Mesendoderm (in vitro differentiated cells): ENCODE data around the gene SLC8A3.

Source experiments
- DNase-seq: peaks from one replicate; pipeline ENCODE4 v3.0.0; 2013
- H2AK5ac ChIP-seq: 2 replicates; pipeline ENCODE4 v1.6.1; 2013; ENCODE audit warnings: low read length, inconsistent platforms
- H2BK120ac ChIP-seq: 2 replicates; pipeline ENCODE4 v1.6.1; 2013; ENCODE audit warnings: low read depth, mild to moderate bottlenecking, low read length, moderate library complexity, mixed read lengths
- H2BK15ac ChIP-seq: replicated peaks from 2 replicates; pipeline ENCODE4 v1.6.1; 2013; ENCODE audit warnings: low read depth, mild to moderate bottlenecking, moderate library complexity
- H2BK5ac ChIP-seq: 2 replicates; pipeline ENCODE4 v1.6.1; 2013; ENCODE audit warnings: low read length, inconsistent platforms
- H3K18ac ChIP-seq: 2 replicates; pipeline ENCODE4 v1.6.1; 2013; ENCODE audit warnings: mild to moderate bottlenecking, low read length, mixed read lengths
- H3K23ac ChIP-seq: one replicate; pipeline ENCODE4 v1.6.1; 2013; ENCODE audit warnings: low read length
- H3K27ac ChIP-seq: 2 replicates; pipeline ENCODE4 v1.5.1; 2013; ENCODE audit warnings: low read depth, mild to moderate bottlenecking, inconsistent platforms, low read length, moderate library complexity
- H3K27me3 ChIP-seq: 2 replicates; pipeline ENCODE4 v1.6.1; 2013; ENCODE audit warnings: low read length, control low read depth, mild to moderate bottlenecking, inconsistent platforms; ENCODE audit not compliant: insufficient read depth, poor library complexity
- H3K36me3 ChIP-seq: 2 replicates; pipeline ENCODE4 v1.6.1; 2013; ENCODE audit warnings: low read length, inconsistent platforms; ENCODE audit not compliant: control insufficient read depth, insufficient read depth
- H3K4ac ChIP-seq: one replicate; pipeline ENCODE4 v1.6.1; 2013; ENCODE audit warnings: low read depth, mild to moderate bottlenecking, low read length, moderate library complexity
- H3K4me1 ChIP-seq: 2 replicates; pipeline ENCODE4 v1.6.1; 2013; ENCODE audit warnings: low read depth, low read length, inconsistent platforms; ENCODE audit not compliant: control insufficient read depth
- H3K4me2 ChIP-seq: 2 replicates; pipeline ENCODE4 v1.6.1; 2013; ENCODE audit warnings: low read length
- H3K4me3 ChIP-seq: 2 replicates; pipeline ENCODE4 v1.5.1; 2013; ENCODE audit warnings: mild to moderate bottlenecking, low read length
- H3K56ac ChIP-seq: one replicate; pipeline ENCODE4 v1.6.1; 2013; ENCODE audit warnings: low read length
- H3K79me1 ChIP-seq: 2 replicates; pipeline ENCODE4 v1.6.1; 2013; ENCODE audit warnings: low read length, inconsistent platforms
- H3K79me2 ChIP-seq: 2 replicates; pipeline ENCODE4 v1.6.1; 2013; ENCODE audit warnings: mild to moderate bottlenecking, low read length; ENCODE audit not compliant: control insufficient read depth, insufficient read depth
- H3K9ac ChIP-seq: 2 replicates; pipeline ENCODE4 v1.6.1; 2013; ENCODE audit warnings: low read length, inconsistent platforms
- H4K5ac ChIP-seq: one replicate; pipeline ENCODE4 v1.6.1; 2013; ENCODE audit warnings: low read length
- H4K8ac ChIP-seq: one replicate; pipeline ENCODE4 v1.6.1; 2013; ENCODE audit warnings: low read depth, mild to moderate bottlenecking, control low read depth, low read length, moderate library complexity
- WGBS: extraction: QIAGEN DNeasy Blood & Tissue Kit; methylation state at CpG from one replicate; pipeline ENCODE4 v1.1.7; 2013; ENCODE audit warnings: low lambda C conversion rate, missing lambda C conversion rate; ENCODE audit not compliant: insufficient coverage; ENCODE audit errors: extremely low coverage; 5-methylcytosine and 5-hydroxymethylcytosine counted together

The SLC8A3 gene

GRCh38 chr14:70193396-70193795 is 4.6 kb upstream of the SLC8A3 start:
- Histone ChIP-seq H3K27me3 (no peaks in the 10 kb centered on the region), H3K4me3 (no peak overlapping the region), H3K4me2 (no peak overlapping the region), H2BK15ac (no peak overlapping the region), H4K8ac (no peak overlapping the region), H2BK5ac (no peak overlapping the region), H2BK120ac (no peak overlapping the region), H3K9ac (no peak overlapping the region), H3K4ac (no peak overlapping the region), H3K56ac (no peak overlapping the region), H3K23ac (no peak overlapping the region), H3K27ac (no peak overlapping the region), H3K79me1 (no peaks in the 10 kb centered on the region), H4K5ac (no peak overlapping the region), H3K18ac (no peak overlapping the region), H3K36me3 (no peaks in the 10 kb centered on the region), H3K79me2 (no peaks in the 10 kb centered on the region), H3K4me1 (peaks cover 2% of the 10 kb centered on the region), H2AK5ac (no peak overlapping the region)
- DNase-seq, result no peak
- no CpG with 5 or more reads among the region's 4 CpGs for WGBS

- no peak overlapping the region for H3K9ac ChIP-seq
- H2BK120ac ChIP-seq, result no peak overlapping the region
- H3K23ac ChIP-seq, result no peak overlapping the region
- H3K36me3 ChIP-seq, result no peaks in the 10 kb centered on the region
- H3K4me3 ChIP-seq, result no peak overlapping the region
- no peak overlapping the region for H4K8ac ChIP-seq
- no peak overlapping the region for H3K4ac ChIP-seq
- H3K79me2 ChIP-seq, result no peaks in the 10 kb centered on the region
- H3K18ac ChIP-seq, result no peak overlapping the region
- H3K56ac ChIP-seq, result no peak overlapping the region
- WGBS, result no CpG with 5 or more reads among the region's 2 CpGs
- H3K4me2 ChIP-seq, result no peak overlapping the region
- H2BK5ac ChIP-seq, result no peak overlapping the region
- peaks cover 4% of the 10 kb centered on the region for H3K4me1 ChIP-seq
- H3K27me3 ChIP-seq, result peaks cover 2% of the 10 kb centered on the region
- H2BK15ac ChIP-seq, result no peak overlapping the region
- no peak overlapping the region for H4K5ac ChIP-seq
- no peak overlapping the region for H2AK5ac ChIP-seq
- no peaks in the 10 kb centered on the region for H3K79me1 ChIP-seq
- DNase-seq, result peak; percentile 45
- H3K27ac ChIP-seq, result no peak overlapping the region
Observed at GRCh38 chr14:70192915-70193314, 4.2 kb upstream of the SLC8A3 start.

GRCh38 chr14:70190156-70190555 is 1.4 kb upstream of the SLC8A3 start:
- no CpG with 5 or more reads among the region's 6 CpGs for WGBS
- peaks cover 2% of the 10 kb centered on the region for H3K27me3 ChIP-seq

GRCh38 chr14:70189456-70190077 is 816 bp upstream of the SLC8A3 start:
- Histone ChIP-seq H3K18ac (no peak overlapping the region), H3K56ac (peak overlapping the region; percentile 81), H4K8ac (no peak overlapping the region), H3K79me2 (no peaks in the 10 kb centered on the region), H3K27ac (no peak overlapping the region), H4K5ac (no peak overlapping the region), H3K4me2 (peak overlapping the region; percentile 97), H3K36me3 (no peaks in the 10 kb centered on the region), H3K4me3 (no peak overlapping the region), H2BK15ac (no peak overlapping the region), H2BK120ac (no peak overlapping the region), H3K9ac (peak overlapping the region; percentile 52), H3K79me1 (no peaks in the 10 kb centered on the region), H3K27me3 (peaks cover 2% of the 10 kb centered on the region), H3K23ac (peak overlapping the region; percentile 66), H2BK5ac (no peak overlapping the region), H2AK5ac (no peak overlapping the region), H3K4ac (no peak overlapping the region), H3K4me1 (peaks cover 6% of the 10 kb centered on the region)
- DNase-seq, result no peak
- WGBS, result no CpG with 5 or more reads among the region's 9 CpGs

More at GRCh38 chr14:70190156-70190555, 1.4 kb upstream of the SLC8A3 start:
- DNase-seq, result no peak
- Histone ChIP-seq H4K5ac (no peak overlapping the region), H3K36me3 (no peaks in the 10 kb centered on the region), H3K18ac (no peak overlapping the region), H2BK15ac (no peak overlapping the region), H3K56ac (peak overlapping the region; percentile 7), H3K79me1 (no peaks in the 10 kb centered on the region), H4K8ac (no peak overlapping the region), H3K23ac (no peak overlapping the region), H2AK5ac (no peak overlapping the region), H3K27ac (no peak overlapping the region), H2BK120ac (no peak overlapping the region), H2BK5ac (no peak overlapping the region), H3K4me2 (no peak overlapping the region), H3K4me1 (peaks cover 6% of the 10 kb centered on the region), H3K4ac (no peak overlapping the region), H3K9ac (no peak overlapping the region), H3K4me3 (no peak overlapping the region), H3K79me2 (no peaks in the 10 kb centered on the region)

- Histone ChIP-seq H4K5ac (no peak overlapping the region), H2BK15ac (no peak overlapping the region), H3K4me3 (peak overlapping the region; percentile 38), H3K79me2 (no peaks in the 10 kb centered on the region), H3K27ac (no peak overlapping the region), H2BK120ac (no peak overlapping the region), H3K23ac (peak overlapping the region; percentile 45), H3K9ac (peak overlapping the region; percentile 52), H3K4me1 (peaks cover 6% of the 10 kb centered on the region), H3K18ac (no peak overlapping the region), H2AK5ac (no peak overlapping the region), H3K4me2 (peak overlapping the region; percentile 97), H2BK5ac (no peak overlapping the region), H3K36me3 (no peaks in the 10 kb centered on the region), H4K8ac (no peak overlapping the region), H3K79me1 (no peaks in the 10 kb centered on the region), H3K27me3 (peaks cover 2% of the 10 kb centered on the region), H3K4ac (no peak overlapping the region), H3K56ac (peak overlapping the region; percentile 81)
- WGBS, result no CpG with 5 or more reads among the region's 38 CpGs
- DNase-seq, result no peak
Observed at GRCh38 chr14:70188322-70188658, 461 bp downstream of the SLC8A3 start.

GRCh38 chr14:70186900-70187451 is 1.8 kb downstream of the SLC8A3 start:
- Histone ChIP-seq H3K79me1 (no peaks in the 10 kb centered on the region), H3K27me3 (peaks cover 2% of the 10 kb centered on the region), H3K36me3 (no peaks in the 10 kb centered on the region), H3K56ac (peak overlapping the region; percentile 18), H2BK120ac (no peak overlapping the region), H3K4ac (no peak overlapping the region), H3K4me3 (no peak overlapping the region), H2BK15ac (no peak overlapping the region), H3K79me2 (no peaks in the 10 kb centered on the region), H2BK5ac (no peak overlapping the region), H3K18ac (no peak overlapping the region), H3K27ac (no peak overlapping the region), H2AK5ac (no peak overlapping the region), H3K9ac (no peak overlapping the region), H3K4me1 (peaks cover 6% of the 10 kb centered on the region), H3K23ac (no peak overlapping the region), H4K8ac (no peak overlapping the region), H4K5ac (no peak overlapping the region), H3K4me2 (peak overlapping the region; percentile 97)
- no peak for DNase-seq
- WGBS, result no CpG with 5 or more reads among the region's 26 CpGs
